GM18502 (cell line): ENCODE results near the gene DRICH1.
"Not testable (repeated sequence)": the region's sequence is repeated elsewhere in the genome, so short reads cannot be mapped to it uniquely, and the experiment has no call there.

Experiments used
- ATAC-seq: cut with Tn5 transposase; IDR thresholded peaks from one replicate; pipeline ENCODE4 v1.9.1; 2021; ENCODE audit warnings: mild to moderate bottlenecking; ENCODE audit not compliant: unreplicated experiment, poor library complexity

Gene DRICH1

GRCh38 chr22:23573106-23573505, 59.0 kb downstream of the DRICH1 start:
- not testable (repeated sequence) for ATAC-seq

DNA sequence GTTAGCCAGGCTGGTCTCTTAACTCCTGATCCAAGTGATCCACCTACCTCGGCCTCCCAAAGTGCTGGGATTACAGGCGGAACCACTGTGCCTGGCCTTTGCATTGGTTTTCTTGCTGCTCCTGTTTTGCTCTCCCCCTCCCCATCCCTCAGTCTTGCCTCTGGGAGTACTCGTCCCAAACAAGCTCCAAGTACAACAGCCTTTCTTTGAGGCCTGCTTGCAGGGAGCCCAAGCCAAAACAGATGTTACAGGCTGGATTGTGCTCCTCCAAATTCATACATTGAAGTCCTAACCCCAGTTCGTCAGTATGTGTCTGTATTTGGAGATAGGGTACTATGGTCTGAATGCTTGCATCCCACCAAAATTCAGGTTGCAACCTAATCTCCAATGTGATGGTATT, 60.6 kb downstream of the DRICH1 start:
- no peak for ATAC-seq

GRCh38 chr22:23570681-23571080, 61.4 kb downstream of the DRICH1 start:
- no peak for ATAC-seq

DNA sequence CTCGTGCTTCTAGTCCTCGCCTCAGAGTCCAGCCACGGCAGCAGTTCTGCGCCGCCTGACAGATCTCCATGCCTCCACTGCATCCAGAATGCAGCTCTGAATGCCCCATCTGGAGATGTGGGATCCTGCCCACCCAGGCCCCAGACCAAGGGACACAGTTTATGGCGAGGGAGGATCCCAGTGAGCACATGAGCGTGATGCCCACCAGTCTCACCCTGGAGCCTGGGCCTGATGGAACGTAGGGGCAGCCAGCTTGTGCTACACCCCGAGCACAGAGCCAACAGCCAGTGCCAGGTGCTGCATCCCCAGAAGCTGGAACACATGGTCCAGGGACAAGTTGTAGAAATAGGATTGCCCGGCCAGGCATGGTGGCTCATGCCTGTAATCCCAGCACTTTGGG, 62.4 kb downstream of the DRICH1 start:
- ATAC-seq = no peak

- no peak for ATAC-seq
Measured at GRCh38 chr22:23569291-23569690, 62.8 kb downstream of the DRICH1 start.

- no peak for ATAC-seq
Measured at GRCh38 chr22:23566705-23567475, 65.2 kb downstream of the DRICH1 start.

GRCh38 chr22:23565915-23566704, 66.0 kb downstream of the DRICH1 start:
- no peak for ATAC-seq

GRCh38 chr22:23565305-23565914, 66.7 kb downstream of the DRICH1 start:
- no peak for ATAC-seq

GRCh38 chr22:23564276-23564675, 67.8 kb downstream of the DRICH1 start:
- ATAC-seq = no peak

DNA sequence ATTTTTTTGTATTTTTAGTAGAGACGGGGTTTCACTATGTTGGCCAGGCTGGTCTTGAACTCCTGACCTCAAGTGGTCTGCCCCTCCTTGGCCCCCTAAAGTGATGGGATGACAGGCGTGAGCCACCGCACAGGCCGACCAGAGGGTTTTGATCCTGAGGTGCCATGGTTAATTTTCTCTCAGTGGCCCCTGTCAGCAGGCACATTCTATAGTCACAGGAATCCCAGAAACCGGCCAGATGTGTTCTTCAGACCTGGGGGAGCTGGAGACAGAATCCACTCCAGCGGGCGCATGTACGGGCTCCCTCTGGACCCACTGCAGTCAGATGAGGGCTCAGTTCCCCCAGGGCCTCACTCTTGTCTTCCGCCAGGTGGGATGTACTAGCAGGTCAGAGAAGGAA, 69.0 kb downstream of the DRICH1 start:
- ATAC-seq = no peak

DNA sequence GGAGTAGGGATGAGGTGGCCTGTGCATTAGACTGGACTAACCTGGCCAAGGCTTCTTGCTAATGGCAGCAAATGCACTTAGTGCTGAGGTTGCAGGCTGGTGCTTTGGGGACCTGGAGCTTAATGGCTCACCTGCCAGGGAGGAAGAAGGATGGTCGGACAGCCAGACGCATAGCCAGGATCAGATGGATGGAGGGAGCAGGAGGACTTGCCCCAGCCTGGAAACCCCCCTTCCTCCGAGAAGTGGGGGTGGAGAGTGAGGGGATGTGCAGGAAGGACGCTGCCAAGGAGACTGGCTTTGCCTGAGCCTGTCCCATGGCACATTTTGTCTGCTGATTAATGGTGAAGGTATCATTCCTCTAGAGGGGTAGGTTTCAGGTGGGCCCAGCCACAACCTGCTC, 69.9 kb downstream of the DRICH1 start:
- ATAC-seq = no peak

GRCh38 chr22:23561025-23561510, 71.1 kb downstream of the DRICH1 start:
- not testable (repeated sequence) for ATAC-seq

- ATAC-seq = not testable (repeated sequence)
Measured at GRCh38 chr22:23560215-23560614, 71.9 kb downstream of the DRICH1 start.
